Stomach (tissue), 19 donors: ENCODE measurements around the gene TBP. TPM values are rescaled to one million over a fixed set of nuclear protein-coding genes. Genes with fewer than 3 reads are reported as not detected.
"Not testable (repeated sequence)": the region's sequence is repeated elsewhere in the genome, so short reads cannot be mapped to it uniquely, and the experiment has no call there.

Experiments used
- DNase-seq, 2 donors: peaks; one replicate each; pipeline versions ENCODE4 v3.0.0 to v3.0.0-alpha.2; 2013 to 2019
- H3K27ac ChIP-seq, 5 donors: fragments of 200-600 bp in 4 of 5; sonication (generic) in 4 of 5; one replicate each; pipeline ENCODE4 v1.5.1; 2013 to 2019; ENCODE audit warnings: mild to moderate bottlenecking in 1 of 5, moderate library complexity in 1 of 5
- H3K27me3 ChIP-seq, 3 donors: fragments of 200-600 bp; sonication (generic); one replicate each; pipeline ENCODE4 v1.5.1; 2017 to 2019; ENCODE audit warnings: mixed run types in 1 of 3
- H3K36me3 ChIP-seq, 4 donors: fragments of 200-600 bp; sonication (generic); 1 replicate in 3 of 4; 2 replicates in 1 of 4; pipeline ENCODE4 v1.5.1; 2016 to 2019
- H3K4me1 ChIP-seq, 4 donors: fragments of 200-600 bp; sonication (generic); one replicate each; pipeline ENCODE4 v1.5.1; 2016 to 2019
- H3K4me3 ChIP-seq, 4 donors: fragments of 200-600 bp; sonication (generic) in 3 of 4; one replicate each; pipeline ENCODE4 v1.5.1; 2016 to 2019; ENCODE audit warnings: mild to moderate bottlenecking in 1 of 4
- H3K9me3 ChIP-seq, 4 donors: fragments of 200-600 bp; sonication (generic); one replicate each; pipeline ENCODE4 v1.5.1; 2016 to 2019
- EP300 ChIP-seq: sonication (generic); formaldehyde crosslinking; IDR thresholded peaks from one replicate; pipeline ENCODE4 v1.6.1; 2017; ENCODE audit warnings: antibody characterized with exemption
- POLR2A ChIP-seq, 4 donors: fragments of 450-650 bp; IDR thresholded peaks; one replicate each; pipeline ENCODE4 v1.6.1; 2016; ENCODE audit warnings: antibody characterized with exemption in 4 of 4, control low read depth in 2 of 4, mild to moderate bottlenecking in 1 of 4, moderate library complexity in 1 of 4
- POLR2AphosphoS5 ChIP-seq, 3 donors: sonication (generic); formaldehyde crosslinking; IDR thresholded peaks; one replicate each; pipeline ENCODE4 v1.6.1; 2016; ENCODE audit warnings: antibody characterized with exemption in 3 of 3
- whole genome bisulfite sequencing, 5 donors: extraction: QIAGEN DNeasy Blood & Tissue Kit in 3 of 5; methylation state at CpG; one replicate each; pipeline versions ENCODE4 v1.1.5 to v1.1.7; 2013 to 2018; 5-methylcytosine and 5-hydroxymethylcytosine counted together
- intact Hi-C: fragments of 100-400 bp; cut with DNase I; formaldehyde crosslinking; loops from one replicate; pipeline ENCODE4 v1.15.1; 2023; ENCODE audit warnings: low total_unique reads
- long read RNA-seq, 10 donors: transcript quantifications; one replicate each; lab custom pipeline, GENCODE V29; 2026
- polyA plus RNA-seq, 3 donors: library from polyadenylated mRNA; stranded (reverse); fragments of 200-250 nt; gene quantifications; one replicate each; pipeline ENCODE4 v1.2.3, GENCODE V29; 2013
- total RNA-seq, 5 donors: library from RNA; depleted of rRNA; stranded (reverse); fragments of >200 nt; gene quantifications; one replicate each; pipeline versions ENCODE4 v1.1.0 to v1.2.3, GENCODE V29; 2014 to 2016
- TF ChIP-seq, protein P1 (sequence below), 7 experiments: fragments of 450-650 bp in 4 of 7; fragments of 200-600 bp in 3 of 7; sonication (generic) in 3 of 7; IDR thresholded peaks; one replicate each; pipeline ENCODE4 v1.5.1; 2016 to 2019; ENCODE audit warnings: antibody characterized with exemption in 7 of 7, control low read depth in 2 of 7, mild to moderate bottlenecking in 1 of 7
- donor health status: healthy with polysubstance abuse.
- donor health status: Bipolar disorder and iron deficiency.
- donor health status: healthy.

Gene TBP
- total RNA-seq (10 to 100 TPM; 12.2 to 50.2 (median 17.7) TPM), polyA plus RNA-seq (1 to 10 TPM; 6.2 to 9.3 (median 8.5) TPM)
- long read RNA-seq, donor 1, partial matches to known transcripts, result 59 of 115 reads
- long read RNA-seq, donor 1, other reads (novel, unspliced or antisense), result 55 of 115 reads
- long read RNA-seq, donor 2, partial matches to known transcripts, result 5 of 7 reads
- long read RNA-seq, donor 2, other reads (novel, unspliced or antisense), result 0 of 7 reads
- long read RNA-seq, donor 3, partial matches to known transcripts, result 9 of 9 reads
- long read RNA-seq, donor 3, other reads (novel, unspliced or antisense), result 0 of 9 reads
- long read RNA-seq, donor 4, result 0 reads
- long read RNA-seq, donor 5, partial matches to known transcripts, result 19 of 21 reads
- long read RNA-seq, donor 5, other reads (novel, unspliced or antisense), result 0 of 21 reads
- long read RNA-seq, donor 6, partial matches to known transcripts, result 5 of 12 reads
- long read RNA-seq, donor 6, other reads (novel, unspliced or antisense), result 0 of 12 reads
- long read RNA-seq, donor 7, partial matches to known transcripts, result 0 of 1 reads
- long read RNA-seq, donor 7, other reads (novel, unspliced or antisense), result 0 of 1 reads
- long read RNA-seq, donor 8, partial matches to known transcripts, result 58 of 85 reads
- long read RNA-seq, donor 8, other reads (novel, unspliced or antisense), result 24 of 85 reads
- long read RNA-seq, donor 9, partial matches to known transcripts, result 0 of 2 reads
- long read RNA-seq, donor 9, other reads (novel, unspliced or antisense), result 0 of 2 reads
- long read RNA-seq, donor 10, result 0 reads

DNA sequence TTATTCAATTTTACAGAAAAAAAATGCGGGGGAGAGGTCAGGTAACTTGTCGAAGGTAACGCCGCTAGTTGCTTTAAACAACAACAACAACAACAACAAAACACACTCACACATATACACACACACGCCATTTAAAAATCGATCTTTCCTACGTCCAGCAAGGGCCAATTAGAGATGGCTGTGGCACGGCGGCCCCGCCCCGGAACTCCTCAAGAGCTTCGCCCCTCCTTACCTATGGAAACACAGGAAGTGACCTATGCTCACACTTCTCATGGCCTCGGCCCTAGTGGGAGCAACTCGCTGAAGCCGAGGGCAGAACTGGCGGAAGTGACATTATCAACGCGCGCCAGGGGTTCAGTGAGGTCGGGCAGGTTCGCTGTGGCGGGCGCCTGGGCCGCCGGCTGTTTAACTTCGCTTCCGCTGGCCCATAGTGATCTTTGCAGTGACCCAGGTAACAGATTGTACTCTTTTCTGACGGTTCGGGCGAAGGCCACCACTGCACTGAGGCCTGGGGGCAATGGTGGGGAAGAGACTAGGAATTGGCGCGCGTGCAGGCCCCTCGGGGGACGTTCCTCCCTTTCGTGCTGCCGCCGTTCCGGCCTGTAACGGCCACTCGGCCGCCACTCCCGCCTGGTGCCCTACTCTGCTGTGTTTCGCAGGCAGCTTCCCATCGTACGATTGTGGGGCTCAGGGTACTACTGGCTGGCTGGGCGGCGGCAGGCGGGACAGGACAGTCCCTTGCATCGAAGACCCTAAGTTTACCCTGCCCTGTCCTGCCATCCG, at the start of gene TBP:
TBP (plus strand) TSS at position 357 of the 783 bp plus-strand sequence. CDS start 2,661 bp downstream, outside the sequence.
- Histone ChIP-seq H3K4me3 (peak within 1 kb of the TSS; percentile 87 to 98 (median 94)), H3K9me3 (no peaks in the 10 kb centered on the region), H3K4me1 (peaks cover 40 to 71% (median 59%) of the 10 kb centered on the region in 4 donors), H3K27ac (peak within 1 kb of the TSS; percentile 90 to 98 (median 96)), H3K36me3 (peaks cover 5 to 39% (median 38%) of the 10 kb centered on the region in 4 donors), H3K27me3 (no peaks in the 10 kb centered on the region)
- 0% methylated on average over 31 to 51 of the region's 51 CpGs for WGBS, 5 donors
- intact Hi-C loops, result no loop called here
- peak; percentile 98 to 99 for DNase-seq
- TF ChIP-seq POLR2AphosphoS5 (IDR thresholded peaks at IDR 0.05) (peak; percentile 89 to 99 (median 97)), EP300 (no peak)

DNA sequence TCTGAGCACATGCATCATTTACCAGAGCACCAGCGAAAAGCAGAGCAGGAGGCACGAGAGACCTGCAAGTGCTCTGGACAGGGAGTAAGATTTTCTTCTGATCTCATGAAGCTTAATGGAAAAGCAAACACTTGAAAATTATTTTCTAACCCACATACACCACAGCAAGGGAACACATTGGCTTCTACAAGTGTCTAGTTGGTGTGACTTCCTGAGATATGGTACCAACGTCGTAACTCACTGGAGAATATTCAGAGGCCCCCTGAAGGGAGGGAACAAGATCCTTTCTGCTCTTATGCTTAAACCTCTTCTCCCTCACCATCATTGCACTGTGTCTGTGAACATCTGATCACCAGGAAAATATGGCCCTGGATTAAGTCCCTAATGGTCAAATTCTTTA, 49.7 kb upstream of the TBP start:
- Histone ChIP-seq H3K9me3 (peaks cover 0 to 31% (median 22%) of the 10 kb centered on the region in 4 donors), H3K36me3 (no peaks in the 10 kb centered on the region), H3K27me3 (peaks cover 0 to 32% (median 5%) of the 10 kb centered on the region in 3 donors), H3K4me3 (no peak overlapping the region), H3K4me1 (no peaks in the 10 kb centered on the region), H3K27ac (no peak overlapping the region)
- intact Hi-C loops, result no loop called here
- DNase-seq, result no peak
- no peak for TF ChIP-seq POLR2A (IDR thresholded peaks at IDR 0.05)
- TF ChIP-seq, protein P1, sequence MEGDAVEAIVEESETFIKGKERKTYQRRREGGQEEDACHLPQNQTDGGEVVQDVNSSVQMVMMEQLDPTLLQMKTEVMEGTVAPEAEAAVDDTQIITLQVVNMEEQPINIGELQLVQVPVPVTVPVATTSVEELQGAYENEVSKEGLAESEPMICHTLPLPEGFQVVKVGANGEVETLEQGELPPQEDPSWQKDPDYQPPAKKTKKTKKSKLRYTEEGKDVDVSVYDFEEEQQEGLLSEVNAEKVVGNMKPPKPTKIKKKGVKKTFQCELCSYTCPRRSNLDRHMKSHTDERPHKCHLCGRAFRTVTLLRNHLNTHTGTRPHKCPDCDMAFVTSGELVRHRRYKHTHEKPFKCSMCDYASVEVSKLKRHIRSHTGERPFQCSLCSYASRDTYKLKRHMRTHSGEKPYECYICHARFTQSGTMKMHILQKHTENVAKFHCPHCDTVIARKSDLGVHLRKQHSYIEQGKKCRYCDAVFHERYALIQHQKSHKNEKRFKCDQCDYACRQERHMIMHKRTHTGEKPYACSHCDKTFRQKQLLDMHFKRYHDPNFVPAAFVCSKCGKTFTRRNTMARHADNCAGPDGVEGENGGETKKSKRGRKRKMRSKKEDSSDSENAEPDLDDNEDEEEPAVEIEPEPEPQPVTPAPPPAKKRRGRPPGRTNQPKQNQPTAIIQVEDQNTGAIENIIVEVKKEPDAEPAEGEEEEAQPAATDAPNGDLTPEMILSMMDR (IDR thresholded peaks at IDR 0.05), result no peak
- no peak for TF ChIP-seq EP300
- 41 to 61% (median 55%) methylated on average over 4 of the region's 4 CpGs for WGBS, 5 donors

DNA sequence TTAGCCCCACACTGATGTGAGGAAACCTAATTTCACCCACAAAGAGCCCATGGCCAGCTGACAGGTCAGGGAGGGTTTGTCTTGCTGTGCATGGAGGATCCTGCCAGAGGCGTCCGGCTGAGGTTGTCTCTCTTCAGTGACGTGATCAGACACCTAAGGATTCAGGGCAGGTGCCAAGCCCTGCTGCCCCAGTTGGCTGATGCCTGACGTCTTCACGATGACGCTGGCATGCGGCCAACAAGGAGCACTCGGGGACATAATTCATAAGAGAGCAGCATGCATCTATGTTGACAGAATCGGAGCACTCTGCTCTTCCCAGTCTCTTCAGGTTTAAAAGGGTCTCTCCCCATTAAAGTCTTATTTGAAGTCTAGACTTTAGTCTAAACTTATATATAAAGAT, 48.9 kb upstream of the TBP start:
- H3K36me3 ChIP-seq, result no peaks in the 10 kb centered on the region
- intact Hi-C loops, result no loop called here
- WGBS, 5 donors, result 16 to 44% (median 35%) methylated on average over 5 to 9 of the region's 9 CpGs
- H3K4me3 ChIP-seq, result no peak overlapping the region
- H3K27ac ChIP-seq, result no peak overlapping the region
- peaks cover 0 to 31% (median 22%) of the 10 kb centered on the region in 4 donors for H3K9me3 ChIP-seq
- DNase-seq, result no peak
- peaks cover 0 to 31% (median 5%) of the 10 kb centered on the region in 3 donors for H3K27me3 ChIP-seq
- H3K4me1 ChIP-seq, result no peaks in the 10 kb centered on the region
- TF ChIP-seq POLR2AphosphoS5 (IDR thresholded peaks at IDR 0.05), result no peak
- TF ChIP-seq EP300, result no peak
- TF ChIP-seq POLR2A (IDR thresholded peaks at IDR 0.05), result no peak

DNA sequence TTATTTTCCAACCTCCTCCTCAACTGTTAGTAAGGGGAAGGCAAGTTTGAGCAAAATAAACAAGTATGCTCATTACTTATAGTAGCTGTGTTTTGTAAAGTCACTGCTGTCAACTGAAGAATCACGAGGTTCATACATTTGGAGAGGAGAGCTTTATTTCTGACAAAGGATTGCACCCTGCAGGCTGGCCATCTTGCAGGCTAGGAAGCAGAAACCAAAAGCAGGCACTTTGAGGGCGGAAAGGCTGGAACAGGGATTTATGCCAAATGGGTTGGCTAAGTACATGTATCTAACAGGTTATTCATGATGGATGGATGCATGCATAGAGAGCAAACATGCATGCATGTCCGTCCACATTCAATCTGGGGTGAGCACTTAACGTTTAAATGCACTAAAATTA, 47.7 kb upstream of the TBP start:
- no peaks in the 10 kb centered on the region for H3K4me1 ChIP-seq
- intact Hi-C loops, result no loop called here
- WGBS, 5 donors, result 65 to 75% (median 72%) methylated on average over 4 of the region's 4 CpGs
- peaks cover 0 to 23% (median 18%) of the 10 kb centered on the region in 4 donors for H3K9me3 ChIP-seq
- H3K27me3 ChIP-seq, result peaks cover 0 to 20% (median 2%) of the 10 kb centered on the region in 3 donors
- DNase-seq, result no peak
- H3K4me3 ChIP-seq, result no peak overlapping the region
- H3K36me3 ChIP-seq, result no peaks in the 10 kb centered on the region
- no peak for TF ChIP-seq POLR2A (IDR thresholded peaks at IDR 0.05)
- no peak for TF ChIP-seq EP300
- TF ChIP-seq POLR2AphosphoS5 (IDR thresholded peaks at IDR 0.05), result no peak
- TF ChIP-seq, protein P1 (IDR thresholded peaks at IDR 0.05), result no peak
- H3K27ac ChIP-seq, result no peak overlapping the region

DNA sequence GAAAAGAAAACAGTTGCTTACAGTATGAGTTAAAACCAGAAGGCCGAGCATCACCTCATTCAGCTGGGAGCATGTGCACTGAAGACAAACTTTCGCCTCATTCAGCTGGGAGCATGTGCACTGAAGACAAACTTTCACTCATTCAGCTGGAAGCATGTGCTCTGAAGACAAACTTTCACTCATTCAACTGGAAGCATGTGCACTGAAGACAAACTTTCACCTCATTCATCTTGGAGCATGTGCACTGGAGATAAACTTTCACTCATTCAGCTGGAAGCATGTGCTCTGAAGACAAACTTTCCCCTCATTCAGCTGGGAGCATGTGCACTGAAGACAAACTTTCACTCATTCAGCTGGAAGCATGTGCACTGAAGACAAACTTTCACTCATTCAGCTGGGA, 46.4 kb upstream of the TBP start:
- H3K9me3 ChIP-seq, H3K27me3 ChIP-seq, DNase-seq, H3K27ac ChIP-seq, H3K4me3 ChIP-seq, H3K36me3 ChIP-seq, intact Hi-C loops, H3K4me1 ChIP-seq: not testable (repeated sequence)
- WGBS, 5 donors, result 78 to 90% (median 82%) methylated on average over 2 of the region's 2 CpGs

DNA sequence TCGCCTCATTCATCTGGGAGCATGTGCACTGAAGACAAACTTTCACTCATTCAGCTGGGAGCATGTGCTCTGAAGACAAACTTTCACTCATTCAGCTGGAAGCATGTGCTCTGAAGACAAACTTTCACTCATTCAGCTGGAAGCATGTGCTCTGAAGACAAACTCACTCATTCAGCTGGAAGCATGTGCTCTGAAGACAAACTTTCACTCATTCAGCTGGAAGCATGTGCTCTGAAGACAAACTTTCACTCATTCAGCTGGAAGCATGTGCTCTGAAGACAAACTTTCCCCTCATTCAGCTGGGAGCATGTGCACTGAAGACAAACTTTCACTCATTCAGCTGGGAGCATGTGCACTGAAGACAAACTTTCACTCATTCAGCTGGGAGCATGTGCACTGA, 45.9 kb upstream of the TBP start:
- 20 to 100% methylated on average over 1 of the region's 1 CpG; no CpG with 5 or more reads in 3 of the 5 donors for WGBS, 5 donors
- H3K4me3 ChIP-seq, H3K27me3 ChIP-seq, H3K36me3 ChIP-seq, H3K9me3 ChIP-seq, DNase-seq, intact Hi-C loops, H3K4me1 ChIP-seq, H3K27ac ChIP-seq: not testable (repeated sequence)

DNA sequence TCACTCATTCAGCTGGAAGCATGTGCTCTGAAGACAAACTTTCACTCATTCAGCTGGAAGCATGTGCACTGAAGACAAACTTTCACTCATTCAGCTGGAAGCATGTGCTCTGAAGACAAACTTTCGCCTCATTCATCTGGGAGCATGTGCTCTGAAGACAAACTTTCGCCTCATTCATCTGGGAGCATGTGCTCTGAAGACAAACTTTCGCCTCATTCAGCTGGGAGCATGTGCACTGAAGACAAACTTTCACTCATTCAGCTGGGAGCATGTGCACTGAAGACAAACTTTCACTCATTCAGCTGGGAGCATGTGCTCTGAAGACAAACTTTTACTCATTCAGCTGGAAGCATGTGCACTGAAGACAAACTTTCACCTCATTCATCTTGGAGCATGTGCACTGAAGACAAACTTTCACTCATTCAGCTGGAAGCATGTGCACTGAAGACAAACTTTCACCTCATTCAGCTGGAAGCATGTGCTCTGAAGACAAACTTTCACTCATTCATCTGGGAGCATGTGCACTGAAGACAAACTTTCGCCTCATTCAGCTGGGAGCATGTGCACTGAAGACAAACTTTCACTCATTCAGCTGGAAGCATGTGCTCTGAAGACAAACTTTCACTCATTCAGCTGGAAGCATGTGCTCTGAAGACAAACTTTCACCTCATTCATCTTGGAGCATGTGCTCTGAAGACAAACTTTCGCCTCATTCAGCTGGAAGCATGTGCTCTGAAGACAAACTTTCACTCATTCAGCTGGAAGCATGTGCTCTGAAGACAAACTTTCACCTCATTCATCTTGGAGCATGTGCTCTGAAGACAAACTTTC, 45.1 kb upstream of the TBP start:
- DNase-seq, H3K4me1 ChIP-seq, H3K36me3 ChIP-seq, H3K27ac ChIP-seq, H3K9me3 ChIP-seq, H3K4me3 ChIP-seq, H3K27me3 ChIP-seq, intact Hi-C loops: not testable (repeated sequence)
- 80 to 89% (median 85%) methylated on average over 5 of the region's 5 CpGs for WGBS, 5 donors
